WI38 (cell line): ENCODE results near the gene C17orf113.

Experiments used
- H3K4me3 ChIP-seq: 2 replicates; pipeline ENCODE4 v1.5.1; 2011; ENCODE audit warnings: low read depth, mild to moderate bottlenecking, control low read depth, low read length
- TF ChIP-seq, protein P1 (sequence below): IDR thresholded peaks from 2 replicates; pipeline ENCODE4 v1.5.1; 2012; ENCODE audit warnings: low read depth, mild to moderate bottlenecking, control low read depth, low read length

C17orf113 gene

GRCh38 chr17:42027590-42027889, 22.9 kb downstream of the C17orf113 start:
- TF ChIP-seq, protein P1, sequence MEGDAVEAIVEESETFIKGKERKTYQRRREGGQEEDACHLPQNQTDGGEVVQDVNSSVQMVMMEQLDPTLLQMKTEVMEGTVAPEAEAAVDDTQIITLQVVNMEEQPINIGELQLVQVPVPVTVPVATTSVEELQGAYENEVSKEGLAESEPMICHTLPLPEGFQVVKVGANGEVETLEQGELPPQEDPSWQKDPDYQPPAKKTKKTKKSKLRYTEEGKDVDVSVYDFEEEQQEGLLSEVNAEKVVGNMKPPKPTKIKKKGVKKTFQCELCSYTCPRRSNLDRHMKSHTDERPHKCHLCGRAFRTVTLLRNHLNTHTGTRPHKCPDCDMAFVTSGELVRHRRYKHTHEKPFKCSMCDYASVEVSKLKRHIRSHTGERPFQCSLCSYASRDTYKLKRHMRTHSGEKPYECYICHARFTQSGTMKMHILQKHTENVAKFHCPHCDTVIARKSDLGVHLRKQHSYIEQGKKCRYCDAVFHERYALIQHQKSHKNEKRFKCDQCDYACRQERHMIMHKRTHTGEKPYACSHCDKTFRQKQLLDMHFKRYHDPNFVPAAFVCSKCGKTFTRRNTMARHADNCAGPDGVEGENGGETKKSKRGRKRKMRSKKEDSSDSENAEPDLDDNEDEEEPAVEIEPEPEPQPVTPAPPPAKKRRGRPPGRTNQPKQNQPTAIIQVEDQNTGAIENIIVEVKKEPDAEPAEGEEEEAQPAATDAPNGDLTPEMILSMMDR, result no peak

DNA sequence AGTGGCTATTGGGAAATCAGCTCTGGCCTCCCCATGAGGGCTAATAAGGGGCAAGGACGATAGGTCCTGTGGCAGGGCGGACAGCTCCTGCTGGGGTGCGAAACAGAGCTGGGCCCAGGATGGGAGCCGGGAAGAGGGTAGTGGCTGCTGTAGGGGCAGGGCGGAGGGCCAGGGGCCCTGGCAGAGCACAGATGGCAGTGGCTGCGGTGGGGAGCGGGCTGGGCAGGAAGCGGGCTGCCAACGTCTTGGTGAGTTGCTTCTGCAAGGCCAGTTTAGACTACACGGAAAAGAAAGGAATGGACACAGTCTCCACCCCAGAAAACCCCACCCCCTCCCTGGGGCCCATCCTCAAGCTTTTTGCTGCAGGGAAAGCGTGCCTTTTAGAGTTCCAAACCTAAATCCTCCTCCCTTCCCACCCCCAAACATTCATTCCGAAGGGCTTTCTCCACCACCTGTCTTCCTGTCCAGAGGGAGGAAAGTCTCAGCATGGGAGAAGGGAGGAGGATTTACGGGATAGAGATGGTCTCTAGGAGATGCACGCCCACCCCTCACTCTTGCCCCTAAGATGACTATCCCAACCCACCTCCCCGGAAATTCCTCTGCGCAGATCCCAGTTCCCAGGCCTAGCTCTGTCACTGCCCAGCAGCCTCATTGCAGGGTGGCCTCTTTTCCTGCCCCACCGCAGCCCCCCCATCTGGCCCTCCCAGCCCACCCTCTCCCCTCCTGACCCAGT, 23.4 kb downstream of the C17orf113 start:
- TF ChIP-seq, protein P1, result no peak
- no peak overlapping the region for H3K4me3 ChIP-seq

More at GRCh38 chr17:42027590-42027889, 22.9 kb downstream of the C17orf113 start:
- no peak overlapping the region for H3K4me3 ChIP-seq

DNA sequence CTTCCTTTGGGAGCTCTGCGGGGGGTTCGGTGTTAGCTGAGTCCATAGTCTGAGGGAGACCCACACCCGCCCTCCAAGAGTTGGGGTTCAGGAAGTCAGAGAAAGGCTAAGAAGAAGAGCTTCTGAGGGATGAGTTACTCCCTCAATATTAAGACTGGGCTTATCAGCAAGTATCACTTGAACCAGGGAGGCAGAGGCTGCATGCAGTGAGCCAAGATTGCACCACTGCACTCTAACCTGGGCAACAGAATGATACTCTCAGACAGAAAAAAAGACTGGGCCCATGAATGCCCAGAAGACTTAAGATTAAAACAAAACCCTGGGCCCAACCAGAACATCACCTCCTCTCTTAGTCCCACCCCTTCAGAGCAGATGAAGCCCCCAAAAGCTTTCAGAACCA, 24.5 kb downstream of the C17orf113 start:
- H3K4me3 ChIP-seq, result no peak overlapping the region
- TF ChIP-seq, protein P1, result no peak

DNA sequence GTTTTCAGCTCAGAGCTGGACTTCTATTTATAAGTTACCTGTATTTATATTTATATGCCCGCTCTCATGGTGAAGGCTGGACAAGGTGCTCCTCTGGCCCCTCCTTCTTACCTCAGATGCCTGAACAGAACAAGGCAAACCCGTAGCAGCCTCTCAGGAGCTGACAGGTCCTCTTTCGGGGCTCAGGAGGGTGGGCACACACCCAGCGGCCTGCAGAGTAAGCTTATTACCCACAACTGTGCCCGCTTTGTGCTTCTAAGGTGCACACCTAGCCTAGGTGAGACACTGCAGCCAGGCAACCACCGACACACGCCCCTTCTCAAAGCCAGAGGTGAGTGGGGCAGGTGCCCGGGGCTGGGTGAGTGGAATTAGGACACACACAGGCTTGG, 25.2 kb downstream of the C17orf113 start:
- H3K4me3 ChIP-seq, result no peak overlapping the region
- TF ChIP-seq, protein P1, result no peak

DNA sequence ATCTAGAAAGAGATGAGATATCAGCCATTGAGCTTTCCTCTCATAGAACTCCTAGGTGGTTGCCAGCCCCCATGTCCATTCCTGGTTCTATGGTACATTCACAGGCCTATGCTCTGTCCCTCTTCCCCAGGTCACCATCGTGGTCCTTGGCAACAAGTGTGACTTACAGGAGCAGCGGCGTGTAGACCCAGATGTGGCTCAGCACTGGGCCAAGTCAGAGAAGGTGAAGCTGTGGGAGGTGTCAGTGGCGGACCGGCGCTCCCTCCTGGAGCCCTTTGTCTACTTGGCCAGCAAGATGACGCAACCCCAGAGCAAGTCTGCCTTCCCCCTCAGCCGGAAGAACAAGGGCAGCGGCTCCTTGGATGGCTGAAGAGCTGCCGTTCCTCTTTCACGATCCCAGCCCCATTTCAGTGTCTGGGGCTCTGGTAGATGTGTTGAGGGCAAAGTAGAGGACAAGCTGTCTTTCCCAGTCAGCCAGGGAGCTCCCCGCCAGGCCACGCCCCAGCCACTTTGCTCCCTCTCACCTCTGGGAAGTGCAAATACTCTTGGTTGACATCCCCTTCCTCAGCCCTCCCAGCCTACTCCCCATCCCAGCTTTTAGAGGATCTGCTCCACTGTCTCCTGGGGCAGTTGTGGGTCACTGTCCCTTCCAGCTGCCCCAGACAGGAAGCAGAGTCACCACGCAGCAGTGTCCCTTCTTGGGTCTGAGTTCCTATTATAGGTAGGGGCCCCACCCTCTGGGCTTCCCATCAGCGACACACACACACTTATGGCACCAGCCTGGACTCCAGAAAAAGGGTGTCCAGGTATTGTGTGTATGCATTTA, 26.7 kb downstream of the C17orf113 start:
- H3K4me3 ChIP-seq, result no peak overlapping the region
- TF ChIP-seq, protein P1, result no peak

DNA sequence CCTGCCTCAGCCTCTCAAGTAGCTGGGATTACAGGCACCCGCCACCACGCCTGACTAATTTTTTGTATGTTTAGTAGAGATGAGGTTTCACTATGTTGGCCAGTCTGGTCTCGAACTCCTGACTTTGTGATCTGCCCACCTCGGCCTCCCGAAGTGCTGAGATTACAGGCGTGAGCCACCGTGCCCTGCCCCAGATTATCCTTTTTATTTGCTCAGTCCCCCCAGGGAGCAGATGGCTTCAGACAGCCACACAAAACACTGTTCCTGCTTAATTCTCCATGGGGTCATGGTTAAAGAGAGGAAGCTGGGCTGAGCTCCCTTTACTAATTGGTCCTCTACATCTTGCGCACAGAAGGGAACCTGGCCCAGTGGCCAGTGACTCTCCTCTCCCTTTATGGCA, 29.6 kb downstream of the C17orf113 start:
- H3K4me3 ChIP-seq, result peak overlapping the region; percentile 89

DNA sequence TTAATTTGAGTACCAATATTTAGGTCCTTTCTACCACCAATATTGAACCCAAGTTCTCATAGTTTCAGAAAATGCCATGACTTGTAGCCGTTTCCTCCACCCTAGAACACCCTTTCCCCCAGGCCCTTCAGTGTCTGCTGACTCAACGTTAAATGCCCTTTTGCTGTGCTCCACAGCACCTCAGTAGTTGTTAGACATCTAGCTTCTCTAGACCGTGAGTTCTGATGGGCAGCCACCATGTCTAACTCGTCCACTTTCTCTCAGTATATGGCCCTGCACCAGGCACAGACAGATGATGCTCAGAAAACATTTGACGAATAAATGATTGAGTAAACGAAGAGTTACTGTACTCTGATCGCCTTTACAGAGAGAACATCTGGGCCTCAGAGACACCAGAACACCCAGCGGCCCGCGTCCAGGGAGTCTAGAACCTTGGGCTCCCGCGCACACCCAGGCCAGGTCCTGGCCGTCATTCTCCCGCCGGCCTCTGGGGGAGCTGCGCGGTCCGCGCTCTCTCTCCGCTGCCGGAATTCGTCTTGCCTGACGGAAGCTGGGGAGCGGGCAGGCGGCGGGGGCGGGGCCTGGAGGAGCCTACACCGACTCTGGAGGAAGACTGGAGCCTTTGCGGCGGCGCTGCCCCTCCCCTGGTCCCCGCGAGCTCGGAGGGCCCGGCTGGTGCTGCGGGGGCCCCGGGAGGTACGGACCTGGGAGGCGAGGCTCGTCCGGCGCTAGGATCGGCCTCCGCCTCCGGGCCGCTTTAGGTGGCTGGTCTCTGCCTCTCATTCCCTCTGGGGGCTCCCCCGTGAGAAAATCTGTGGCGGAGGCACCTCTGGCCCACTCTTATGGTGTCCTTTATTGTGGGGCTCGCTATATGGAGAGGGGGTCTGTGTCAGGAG, 30.6 kb downstream of the C17orf113 start, which contains the start of gene NKIRAS2:
Gene NKIRAS2, plus strand, starts transcription at position 582 of the 896 bp plus-strand sequence. CDS start 1,488 bp downstream, outside the sequence.
- H3K4me3 ChIP-seq, result peak within 1 kb of the TSS; percentile 89
- TF ChIP-seq, protein P1, result peak; percentile 83
